Esophagus muscularis mucosa (tissue), 4 donors: ENCODE data around the gene EIF4G3. TPM values are rescaled to one million over a fixed set of nuclear protein-coding genes. Genes with fewer than 3 reads are reported as not detected.

Source experiments
- DNase-seq: peaks from one replicate; pipeline ENCODE4 v3.0.0-alpha.2; 2017; ENCODE audit errors: extremely low spot score
- H3K27ac ChIP-seq, 4 donors: fragments of 200-600 bp; sonication (generic); replicated peaks in 1 of 4; 1 replicate in 3 of 4; 2 replicates in 1 of 4; pipeline ENCODE4 v1.5.1; 2016 to 2019; ENCODE audit warnings: mild to moderate bottlenecking in 1 of 4
- H3K27me3 ChIP-seq, 4 donors: fragments of 200-600 bp; sonication (generic); one replicate each; pipeline versions ENCODE4 v1.5.1 to v1.6.0; 2016 to 2019
- H3K36me3 ChIP-seq, 4 donors: fragments of 200-600 bp; sonication (generic); one replicate each; pipeline ENCODE4 v1.5.1; 2016 to 2019
- H3K4me1 ChIP-seq, 4 donors: fragments of 200-600 bp; sonication (generic); one replicate each; pipeline ENCODE4 v1.5.1; 2016 to 2019
- H3K4me3 ChIP-seq, 4 donors: fragments of 200-600 bp; sonication (generic); 1 replicate in 2 of 4; 2 replicates in 2 of 4; pipeline ENCODE4 v1.5.1; 2016 to 2019; ENCODE audit warnings: mild to moderate bottlenecking in 4 of 4, moderate library complexity in 1 of 4
- H3K9me3 ChIP-seq, 4 donors: fragments of 200-600 bp; sonication (generic); 1 replicate in 3 of 4; 2 replicates in 1 of 4; pipeline ENCODE4 v1.5.1; 2016 to 2019
- EP300 ChIP-seq: sonication (generic); formaldehyde crosslinking; IDR thresholded peaks from one replicate; pipeline ENCODE4 v1.6.1; 2017; ENCODE audit warnings: antibody characterized with exemption
- POLR2A ChIP-seq: fragments of 450-650 bp; IDR thresholded peaks from one replicate; pipeline ENCODE4 v1.6.1; 2017; ENCODE audit warnings: antibody characterized with exemption, moderate library complexity, mild to moderate bottlenecking, low read depth
- POLR2AphosphoS5 ChIP-seq, 2 donors: sonication (generic); formaldehyde crosslinking; IDR thresholded peaks; one replicate each; pipeline ENCODE4 v1.6.1; 2017; ENCODE audit warnings: antibody characterized with exemption in 2 of 2
- WGBS: methylation state at CpG from one replicate; pipeline ENCODE4 v1.1.5; 2018; 5-methylcytosine and 5-hydroxymethylcytosine counted together
- intact Hi-C: fragments of 100-400 bp; cut with DNase I; formaldehyde crosslinking; loops from one replicate; pipeline ENCODE4 v1.15.1; 2023
- total RNA-seq, 4 donors: library from RNA; depleted of rRNA; stranded (reverse); fragments of >200 nt; gene quantifications; one replicate each; pipeline versions ENCODE4 v1.1.0 to v1.2.1, GENCODE V29; 2016
- TF ChIP-seq, protein P1 (sequence below), 3 experiments: fragments of 200-600 bp in 2 of 3; fragments of 450-650 bp in 1 of 3; sonication (generic) in 2 of 3; IDR thresholded peaks; one replicate each; pipeline ENCODE4 v1.5.1; 2017 to 2019; ENCODE audit warnings: antibody characterized with exemption in 3 of 3, mild to moderate bottlenecking in 2 of 3, moderate library complexity in 1 of 3

The EIF4G3 gene
- total RNA-seq, 4 donors from 2014 or later = 43.7 to 64.0 (median 62.2) TPM

- H3K4me3 ChIP-seq = no peak overlapping the region
- 94% methylated on average over 8 of the region's 8 CpGs for WGBS
- H3K4me1 ChIP-seq = peaks cover 0 to 9% (median 3%) of the 10 kb centered on the region in 4 donors
- TF ChIP-seq POLR2AphosphoS5 (IDR thresholded peaks at IDR 0.05) (no peak), EP300 (no peak), POLR2A (no peak)
- TF ChIP-seq, protein P1, sequence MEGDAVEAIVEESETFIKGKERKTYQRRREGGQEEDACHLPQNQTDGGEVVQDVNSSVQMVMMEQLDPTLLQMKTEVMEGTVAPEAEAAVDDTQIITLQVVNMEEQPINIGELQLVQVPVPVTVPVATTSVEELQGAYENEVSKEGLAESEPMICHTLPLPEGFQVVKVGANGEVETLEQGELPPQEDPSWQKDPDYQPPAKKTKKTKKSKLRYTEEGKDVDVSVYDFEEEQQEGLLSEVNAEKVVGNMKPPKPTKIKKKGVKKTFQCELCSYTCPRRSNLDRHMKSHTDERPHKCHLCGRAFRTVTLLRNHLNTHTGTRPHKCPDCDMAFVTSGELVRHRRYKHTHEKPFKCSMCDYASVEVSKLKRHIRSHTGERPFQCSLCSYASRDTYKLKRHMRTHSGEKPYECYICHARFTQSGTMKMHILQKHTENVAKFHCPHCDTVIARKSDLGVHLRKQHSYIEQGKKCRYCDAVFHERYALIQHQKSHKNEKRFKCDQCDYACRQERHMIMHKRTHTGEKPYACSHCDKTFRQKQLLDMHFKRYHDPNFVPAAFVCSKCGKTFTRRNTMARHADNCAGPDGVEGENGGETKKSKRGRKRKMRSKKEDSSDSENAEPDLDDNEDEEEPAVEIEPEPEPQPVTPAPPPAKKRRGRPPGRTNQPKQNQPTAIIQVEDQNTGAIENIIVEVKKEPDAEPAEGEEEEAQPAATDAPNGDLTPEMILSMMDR (IDR thresholded peaks at IDR 0.05) = no peak
- peaks cover 0 to 14% (median 5%) of the 10 kb centered on the region in 4 donors for H3K36me3 ChIP-seq
- H3K9me3 ChIP-seq = no peaks in the 10 kb centered on the region
- no peaks in the 10 kb centered on the region for H3K27me3 ChIP-seq
- no peak overlapping the region for H3K27ac ChIP-seq
- no peak for DNase-seq
- intact Hi-C loops = no loop called here
These were observed 244.2 kb downstream of the EIF4G3 start for GRCh38 chr1:20932437-20932977.

DNA sequence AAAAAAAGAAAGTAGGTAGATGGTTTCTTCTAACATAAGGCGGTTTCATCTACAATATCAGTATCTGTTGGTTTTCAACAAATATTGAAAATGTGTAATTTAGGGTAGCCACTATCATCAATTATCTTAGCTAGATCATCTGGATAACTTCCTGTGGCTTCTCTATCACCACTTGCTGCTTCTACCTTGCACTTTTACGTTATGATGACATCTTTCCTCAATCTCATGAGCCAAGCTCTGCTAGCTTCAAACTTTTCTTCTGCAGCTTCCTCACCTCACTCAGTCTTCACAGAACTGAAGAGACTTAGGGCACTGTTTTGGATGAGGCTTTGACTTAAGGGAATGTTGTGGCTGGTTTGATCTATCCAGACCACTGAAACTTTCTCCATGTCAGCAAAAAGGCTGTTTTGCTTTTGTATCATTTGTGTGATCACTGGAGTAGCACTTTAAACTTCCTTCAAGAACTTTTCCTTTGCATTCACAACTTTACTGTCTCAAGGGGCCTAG, 244.7 kb downstream of the EIF4G3 start:
- Histone ChIP-seq H3K27ac (no peak overlapping the region), H3K9me3 (no peaks in the 10 kb centered on the region), H3K36me3 (peaks cover 0 to 14% (median 5%) of the 10 kb centered on the region in 4 donors), H3K27me3 (no peaks in the 10 kb centered on the region), H3K4me3 (no peak overlapping the region), H3K4me1 (peaks cover 0 to 5% (median 2%) of the 10 kb centered on the region in 4 donors)
- WGBS = 91% methylated on average over 2 of the region's 2 CpGs
- DNase-seq = no peak
- TF ChIP-seq EP300 (no peak), POLR2AphosphoS5 (IDR thresholded peaks at IDR 0.05) (no peak), POLR2A (no peak)
- TF ChIP-seq, protein P1 (IDR thresholded peaks at IDR 0.05) = no peak
- intact Hi-C loops = no loop called here

DNA sequence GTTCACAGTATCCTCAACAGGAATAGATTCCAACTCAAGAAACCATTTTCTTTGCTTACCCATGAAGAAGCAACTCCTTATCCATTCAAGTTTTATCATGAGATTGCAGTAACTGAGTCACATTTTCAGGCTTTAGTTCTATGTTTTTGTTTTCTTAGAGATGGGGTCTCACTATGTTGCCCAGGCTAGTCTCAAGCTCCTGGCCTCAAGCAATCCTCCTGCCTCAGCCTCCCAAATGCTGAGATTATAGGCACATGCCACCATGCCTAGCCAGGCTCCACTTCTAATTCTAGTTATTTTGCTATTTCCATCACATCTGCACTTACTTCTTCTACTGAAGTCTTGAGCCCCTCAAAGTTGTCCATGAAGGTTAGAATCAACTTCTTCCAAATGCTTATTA, 246.3 kb downstream of the EIF4G3 start:
- Histone ChIP-seq H3K27ac (no peak overlapping the region), H3K36me3 (peaks cover 0 to 14% (median 5%) of the 10 kb centered on the region in 4 donors), H3K9me3 (no peaks in the 10 kb centered on the region), H3K4me1 (no peaks in the 10 kb centered on the region), H3K27me3 (no peaks in the 10 kb centered on the region), H3K4me3 (no peak overlapping the region)
- intact Hi-C loops = no loop called here
- TF ChIP-seq POLR2A = no peak
- TF ChIP-seq, protein P1 (IDR thresholded peaks at IDR 0.05) = no peak
- TF ChIP-seq POLR2AphosphoS5 (IDR thresholded peaks at IDR 0.05) = no peak
- no peak for TF ChIP-seq EP300
- DNase-seq = no peak

DNA sequence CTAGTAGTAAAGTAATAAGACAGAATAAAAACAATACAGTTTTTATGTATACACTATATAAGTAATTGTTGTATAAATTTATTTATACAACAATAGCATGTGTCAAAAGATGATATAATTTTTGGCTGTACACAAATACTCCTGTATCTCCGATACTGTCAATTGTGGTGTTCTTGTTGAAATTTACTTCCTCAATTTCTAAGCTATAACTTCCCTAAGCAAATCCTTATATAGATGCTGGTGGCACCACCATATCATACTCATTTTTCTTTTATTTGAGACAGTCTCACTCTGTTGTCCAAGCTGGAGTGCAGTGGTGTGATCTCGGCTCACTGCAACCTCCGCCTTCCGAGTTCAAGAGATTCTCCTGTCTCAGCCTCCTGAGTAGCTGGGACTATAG, 248.6 kb downstream of the EIF4G3 start:
- TF ChIP-seq EP300 = no peak
- no peak for TF ChIP-seq POLR2A
- TF ChIP-seq, protein P1 (IDR thresholded peaks at IDR 0.05) = no peak
- TF ChIP-seq POLR2AphosphoS5 (IDR thresholded peaks at IDR 0.05) = no peak
- H3K27me3 ChIP-seq = no peaks in the 10 kb centered on the region
- no peaks in the 10 kb centered on the region for H3K4me1 ChIP-seq
- intact Hi-C loops = no loop called here
- no peak overlapping the region for H3K4me3 ChIP-seq
- H3K27ac ChIP-seq = no peak overlapping the region
- H3K36me3 ChIP-seq = peaks cover 0 to 13% (median 5%) of the 10 kb centered on the region in 4 donors
- DNase-seq = no peak
- WGBS = 95% methylated on average over 4 of the region's 4 CpGs
- H3K9me3 ChIP-seq = no peaks in the 10 kb centered on the region

- WGBS = 88% methylated on average over 3 of the region's 3 CpGs
- Histone ChIP-seq H3K27ac (no peak overlapping the region), H3K36me3 (no peaks in the 10 kb centered on the region), H3K4me3 (no peak overlapping the region), H3K9me3 (no peaks in the 10 kb centered on the region), H3K4me1 (no peaks in the 10 kb centered on the region), H3K27me3 (no peaks in the 10 kb centered on the region)
- intact Hi-C loops = no loop called here
- TF ChIP-seq, protein P1 (IDR thresholded peaks at IDR 0.05) = no peak
- TF ChIP-seq EP300 = no peak
- no peak for TF ChIP-seq POLR2A
- no peak for TF ChIP-seq POLR2AphosphoS5 (IDR thresholded peaks at IDR 0.05)
- DNase-seq = no peak
These were observed 255.4 kb downstream of the EIF4G3 start for GRCh38 chr1:20921285-20921684.
